NCI-H1105 (cell line): ENCODE results near the gene LRRC71.

Experiments
- DNase-seq: peaks from one replicate; lab custom pipeline; 2025; lab: John Stamatoyannopoulos, UW

Gene LRRC71

GRCh38 chr1:156892190-156893047 is 28.0 kb upstream of the LRRC71 start:
- DNase-seq = peak; percentile 66

DNA sequence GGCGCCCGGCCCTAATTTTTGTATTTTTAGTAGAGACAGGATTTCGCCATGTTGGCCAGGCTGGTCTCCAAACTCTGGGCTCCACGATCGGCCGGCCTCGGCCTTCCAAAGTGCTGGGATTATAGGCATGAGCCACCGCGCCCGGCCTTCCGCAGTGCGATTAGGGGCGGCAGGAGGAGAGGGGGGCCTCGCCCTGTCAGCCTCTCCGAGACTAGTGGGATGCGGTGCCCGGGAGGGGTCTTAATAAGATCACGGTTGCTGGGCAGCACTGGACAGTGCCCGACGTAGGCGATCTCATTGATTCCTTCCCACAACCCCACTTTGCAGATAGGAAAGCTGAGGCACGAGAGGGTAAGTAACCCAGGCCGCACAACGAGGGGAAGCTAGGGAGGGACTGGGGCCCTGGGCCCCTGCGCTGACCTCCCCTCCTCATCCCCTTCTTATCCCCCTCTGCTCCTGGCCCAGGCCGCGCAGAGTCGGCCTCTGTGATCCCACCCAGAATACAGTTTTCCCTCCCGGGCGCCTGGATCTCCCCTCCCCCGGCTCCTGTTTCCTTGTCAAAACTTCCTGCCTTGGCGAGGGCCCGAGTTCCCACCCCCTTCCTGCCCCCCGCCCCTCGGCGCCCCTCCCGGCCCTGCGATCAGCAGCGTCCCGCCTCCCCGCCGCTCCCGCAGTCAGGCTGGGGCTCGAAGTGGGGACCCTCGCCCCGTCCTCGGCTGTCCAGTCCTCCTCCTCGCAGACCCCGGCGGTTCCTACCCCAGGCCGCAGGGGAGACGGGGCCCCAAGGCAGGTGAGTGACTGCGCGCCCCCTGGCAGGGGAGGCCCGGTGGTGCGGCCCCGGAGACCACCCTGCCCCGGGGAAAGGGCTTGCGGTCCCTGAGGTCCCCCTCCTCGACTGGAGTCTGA is 27.1 kb upstream of the LRRC71 start, which contains the start of gene PEAR1:
Gene PEAR1, plus strand, starts transcription at position 671 of the 906 bp plus-strand sequence. CDS start 10,209 bp downstream, outside the sequence.
- no peak for DNase-seq

DNA sequence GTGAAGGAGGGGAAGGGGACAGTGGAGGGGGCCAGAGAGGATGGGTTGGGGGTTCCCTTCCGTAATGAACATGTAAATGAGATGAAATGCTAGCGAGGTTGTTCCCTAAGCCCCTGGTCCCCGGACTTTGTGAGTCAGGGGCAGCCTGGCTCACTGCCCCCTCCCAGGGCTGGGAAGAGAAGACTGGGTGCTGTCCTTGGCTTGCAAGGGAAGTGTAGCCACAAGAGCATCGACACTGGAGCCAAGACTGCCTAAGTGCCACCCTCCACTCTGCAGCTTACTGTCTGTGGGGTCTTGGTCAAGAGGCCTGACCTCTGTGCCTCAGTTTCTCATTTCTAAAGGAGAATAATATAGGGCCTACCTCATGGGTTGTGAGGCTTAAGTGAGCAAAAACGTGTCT is 26.4 kb upstream of the LRRC71 start:
- no peak for DNase-seq

- DNase-seq = no peak
These were observed 25.5 kb upstream of the LRRC71 start for GRCh38 chr1:156894711-156895454.

DNA sequence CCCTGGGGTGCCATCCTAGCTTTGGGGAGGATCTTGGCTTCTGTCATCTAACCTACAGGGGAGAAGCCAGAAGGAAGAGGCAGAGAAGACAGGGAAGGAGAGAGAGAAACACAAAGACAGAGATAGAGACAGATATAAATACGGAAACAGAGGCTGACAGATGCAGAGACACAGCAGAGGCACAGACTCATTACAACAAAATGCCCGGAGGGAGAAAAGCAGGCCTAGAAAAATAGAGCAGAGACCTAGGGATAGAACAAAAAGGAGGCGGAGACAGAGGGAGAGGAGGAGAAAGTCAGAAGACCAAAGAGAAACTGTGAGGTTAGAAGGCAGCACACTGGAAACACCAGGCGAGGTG is 25.0 kb upstream of the LRRC71 start:
- DNase-seq = no peak

- DNase-seq = no peak
These were observed 24.5 kb upstream of the LRRC71 start for GRCh38 chr1:156895927-156896326.

DNA sequence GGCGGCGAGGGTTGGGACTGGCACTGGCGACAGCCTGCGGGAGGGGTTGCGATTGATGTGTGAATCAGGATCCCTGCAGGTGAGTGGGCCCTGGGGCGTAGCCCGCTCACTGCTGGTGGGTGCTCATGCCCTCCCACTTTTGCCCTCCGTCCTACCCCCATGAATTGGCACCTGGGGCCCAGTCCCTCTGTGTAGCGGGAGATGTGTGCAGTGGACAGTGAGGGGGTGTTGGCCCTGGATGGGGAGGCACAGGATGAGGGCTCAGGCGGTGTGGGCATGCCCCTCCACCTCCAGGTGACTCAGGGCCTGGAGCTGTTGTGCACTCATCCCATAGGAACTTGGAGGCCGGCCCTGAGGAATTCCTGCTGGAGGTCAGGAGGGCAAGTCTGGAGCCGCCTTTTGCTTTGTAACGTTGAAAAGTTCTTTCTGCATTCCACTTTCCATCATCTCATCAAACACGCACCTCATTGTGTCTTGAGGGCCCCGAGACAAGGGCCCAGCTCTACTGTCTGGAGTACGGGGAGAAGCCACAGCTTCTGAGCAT is 23.9 kb upstream of the LRRC71 start:
- DNase-seq = no peak

GRCh38 chr1:156897078-156897825 is 23.2 kb upstream of the LRRC71 start:
- DNase-seq = no peak

DNA sequence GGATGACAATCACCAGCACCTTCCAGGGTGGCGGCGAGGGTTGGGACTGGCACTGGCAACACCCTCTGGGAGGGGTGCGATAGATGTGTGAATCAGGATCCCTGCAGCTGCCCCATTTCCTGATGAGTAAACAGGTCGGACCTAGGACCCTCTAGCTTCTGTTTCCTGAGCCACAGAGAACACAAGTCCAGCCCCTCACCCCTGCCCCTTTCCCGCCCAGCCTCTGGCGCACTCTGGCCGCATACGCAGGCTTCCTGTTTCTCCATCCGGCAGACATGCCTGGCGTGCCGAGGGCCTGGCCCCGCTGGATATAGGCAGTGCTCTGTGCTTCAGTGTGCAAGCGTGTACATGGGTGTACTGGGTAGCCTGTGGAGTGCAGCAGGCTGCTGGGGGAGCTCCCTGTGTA is 22.3 kb upstream of the LRRC71 start:
- DNase-seq = no peak

- DNase-seq = no peak
These were observed 21.3 kb upstream of the LRRC71 start for GRCh38 chr1:156898971-156899664.

DNA sequence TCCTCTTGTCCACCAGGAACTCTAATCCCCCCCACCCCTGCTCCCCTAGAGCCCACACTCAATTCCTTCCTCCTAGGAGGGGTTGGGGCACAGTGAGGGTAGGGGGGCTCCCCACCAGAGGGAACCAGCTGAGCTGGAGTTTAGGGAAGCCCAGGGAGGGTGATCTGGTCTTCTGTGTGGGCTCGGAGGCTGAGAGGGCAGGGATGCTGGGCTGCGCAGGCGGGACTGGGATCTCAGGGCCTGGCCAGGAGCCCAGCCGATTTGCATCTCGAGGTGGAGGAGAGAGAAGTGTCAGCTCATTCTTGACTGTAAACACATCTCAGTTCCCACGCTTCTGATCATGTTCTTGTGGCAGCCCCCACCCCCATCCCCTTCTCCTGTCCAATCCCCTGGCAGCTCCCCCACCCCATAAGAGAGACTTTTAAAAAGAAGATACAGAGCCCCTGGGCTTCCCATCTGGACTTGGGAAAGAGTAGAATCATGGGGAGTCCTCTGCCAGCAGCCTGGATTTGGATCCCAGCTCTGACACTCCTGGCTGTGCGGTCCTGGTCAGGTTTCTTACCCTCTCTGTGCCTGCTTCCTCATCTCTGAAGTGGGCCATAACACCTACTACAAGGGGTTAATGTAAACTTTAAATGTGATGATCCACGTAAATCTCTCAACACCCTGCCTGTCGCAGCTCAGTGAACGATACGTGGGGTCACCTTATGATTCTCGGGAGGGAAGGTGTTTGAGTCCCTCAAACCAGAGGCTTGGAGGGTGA is 20.3 kb upstream of the LRRC71 start:
- no peak for DNase-seq

GRCh38 chr1:156900896-156901589 is 19.4 kb upstream of the LRRC71 start:
- no peak for DNase-seq

DNA sequence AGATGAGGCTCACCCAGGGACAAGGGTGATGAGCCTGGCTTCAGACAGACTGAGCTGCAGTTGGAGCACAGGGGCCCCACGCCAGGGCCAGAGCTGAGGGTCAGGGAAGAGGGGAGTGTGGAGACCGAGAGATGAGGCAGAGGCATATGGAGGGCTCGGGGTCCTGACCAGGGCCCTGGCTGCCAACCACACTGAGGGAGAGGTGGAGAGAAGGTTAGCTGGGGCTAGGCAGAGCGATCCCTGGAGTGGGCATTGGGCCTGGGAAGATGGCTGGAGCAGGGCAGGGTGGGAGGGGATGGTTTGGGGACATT is 18.9 kb upstream of the LRRC71 start:
- DNase-seq = no peak

DNA sequence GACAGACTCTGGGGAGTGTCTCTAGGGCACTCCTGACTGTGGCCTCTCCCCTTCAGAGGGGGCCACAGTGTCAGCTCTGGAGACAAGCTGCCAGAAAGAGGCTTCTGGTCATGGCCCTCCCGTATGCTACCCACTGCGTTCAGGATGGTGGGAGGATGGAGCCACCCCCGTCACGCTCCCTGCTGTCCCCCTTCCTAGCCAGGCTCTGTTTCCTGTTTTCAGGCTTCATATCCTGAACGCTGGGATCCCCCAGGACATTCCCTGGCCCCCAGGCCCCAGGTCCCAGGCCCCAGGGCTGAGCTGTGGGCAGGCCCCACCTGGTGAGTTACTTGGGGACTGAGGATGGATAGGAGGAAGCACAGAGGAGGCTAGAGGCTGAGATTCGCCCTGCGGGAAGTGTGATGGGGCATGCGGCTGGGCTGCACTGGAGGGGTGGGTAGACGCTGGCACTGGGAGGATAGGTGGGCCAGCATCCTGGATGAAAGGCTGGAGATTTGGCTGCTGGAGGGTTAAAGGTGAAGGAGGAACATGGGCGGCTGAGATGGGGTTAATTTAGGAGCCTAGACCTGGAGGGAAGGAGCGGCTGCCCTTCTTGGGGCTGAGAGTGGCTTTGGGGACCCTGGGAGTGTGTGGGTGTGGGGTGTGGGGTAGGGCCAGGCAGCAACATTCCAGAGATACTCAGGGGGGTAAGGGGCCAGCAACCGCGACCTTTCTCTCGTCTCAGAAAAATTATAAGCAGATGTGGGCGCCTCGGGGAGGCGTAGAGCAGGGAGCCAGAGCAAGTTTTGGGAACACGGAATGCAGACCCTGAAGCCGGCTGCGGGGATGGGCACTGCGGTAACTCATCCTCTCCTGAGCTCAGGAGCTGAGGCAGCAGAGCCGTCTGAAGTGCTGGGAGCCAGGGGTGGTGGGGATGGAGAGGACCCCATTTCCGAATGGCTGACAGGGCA is 18.2 kb upstream of the LRRC71 start:
- DNase-seq = no peak

DNA sequence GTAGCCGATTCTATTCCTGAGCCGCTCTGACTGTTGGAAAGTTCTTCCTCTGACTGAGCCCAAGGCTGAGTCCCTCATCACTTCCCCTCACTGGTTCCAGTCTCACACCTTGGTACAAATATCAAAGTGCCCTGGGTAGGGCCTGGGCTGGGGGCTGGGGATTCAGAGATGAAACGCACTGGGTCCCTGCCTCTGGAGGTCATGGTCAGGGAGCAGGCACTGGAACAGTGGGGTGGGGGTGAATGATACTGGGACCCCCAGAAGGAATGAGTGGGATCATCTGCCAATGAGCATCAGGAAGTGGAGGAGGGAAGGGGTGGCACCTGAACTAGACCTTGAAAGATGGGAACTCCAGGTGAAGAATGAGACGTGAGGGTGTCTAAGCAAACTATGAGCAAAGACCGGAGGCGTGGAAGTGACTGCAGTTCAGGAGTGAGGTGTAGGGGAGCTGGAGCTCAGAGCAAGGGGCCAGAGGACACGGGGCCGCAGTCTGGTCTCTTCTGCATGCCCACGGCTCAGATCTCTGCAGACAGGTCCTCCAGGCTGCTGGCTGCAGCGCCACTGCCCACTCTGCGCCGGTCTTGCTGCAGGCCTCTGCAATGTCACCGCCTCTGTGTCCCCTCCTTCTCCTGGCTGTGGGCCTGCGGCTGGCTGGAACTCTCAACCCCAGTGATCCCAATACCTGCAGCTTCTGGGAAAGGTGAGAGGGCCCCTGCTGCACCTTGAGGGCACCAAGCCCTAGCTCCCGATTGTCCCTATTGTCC is 16.9 kb upstream of the LRRC71 start:
- no peak for DNase-seq

- no peak for DNase-seq
These were observed 16.1 kb upstream of the LRRC71 start for GRCh38 chr1:156904187-156904959.

- no peak for DNase-seq
These were observed 15.3 kb upstream of the LRRC71 start for GRCh38 chr1:156905176-156905575.
